AG08395 (cell line): ENCODE data around the gene IKBKE.

Experiments
- DNase-seq: peaks from one replicate; pipeline ENCODE4 v3.0.0; 2012; ENCODE audit warnings: mixed read lengths, low spot score

The IKBKE gene

GRCh38 chr1:206496131-206496793 is 26.0 kb downstream of the IKBKE start:
- no peak for DNase-seq

DNA sequence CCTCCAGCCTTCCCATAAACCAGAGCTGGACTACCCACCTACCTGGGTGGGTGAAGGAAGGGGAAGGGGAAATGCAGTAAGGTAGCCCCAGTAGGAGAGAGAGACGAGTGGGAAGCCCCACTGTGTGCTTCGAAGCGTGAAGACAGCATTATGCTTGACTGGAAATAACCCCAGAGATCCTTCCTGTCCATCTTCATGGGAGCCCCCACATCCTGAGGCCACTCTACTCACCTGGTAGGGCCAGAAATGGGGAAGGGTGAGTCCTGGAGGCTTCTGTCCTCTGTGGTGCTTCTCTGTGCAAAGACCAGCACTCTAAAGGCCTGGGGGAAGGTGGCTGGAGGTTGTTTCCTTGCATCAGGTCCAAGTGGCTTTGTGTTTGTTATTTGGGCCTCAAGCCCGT is 27.1 kb downstream of the IKBKE start:
- DNase-seq: no peak

- no peak for DNase-seq
Observed at GRCh38 chr1:206497774-206498173, 27.5 kb downstream of the IKBKE start.

DNA sequence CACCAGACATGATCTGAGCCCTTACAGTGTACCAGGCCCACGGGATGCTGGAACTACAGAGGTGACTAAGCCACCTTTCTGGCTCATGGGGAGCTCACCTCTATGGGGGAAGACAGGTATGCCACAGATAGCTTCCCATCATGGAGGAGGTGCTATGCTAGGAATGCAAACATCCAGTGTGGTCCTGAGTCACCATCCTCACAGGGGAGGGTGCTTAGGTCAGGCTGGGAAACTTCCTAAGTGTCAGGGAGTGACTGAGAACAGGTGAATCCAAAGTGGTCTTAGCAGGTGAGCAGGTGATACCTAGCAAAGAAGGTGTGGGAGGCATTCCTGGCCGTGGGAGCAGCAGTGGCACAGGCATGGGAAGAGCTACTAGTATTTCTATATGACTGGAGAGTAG is 28.4 kb downstream of the IKBKE start:
- no peak for DNase-seq

DNA sequence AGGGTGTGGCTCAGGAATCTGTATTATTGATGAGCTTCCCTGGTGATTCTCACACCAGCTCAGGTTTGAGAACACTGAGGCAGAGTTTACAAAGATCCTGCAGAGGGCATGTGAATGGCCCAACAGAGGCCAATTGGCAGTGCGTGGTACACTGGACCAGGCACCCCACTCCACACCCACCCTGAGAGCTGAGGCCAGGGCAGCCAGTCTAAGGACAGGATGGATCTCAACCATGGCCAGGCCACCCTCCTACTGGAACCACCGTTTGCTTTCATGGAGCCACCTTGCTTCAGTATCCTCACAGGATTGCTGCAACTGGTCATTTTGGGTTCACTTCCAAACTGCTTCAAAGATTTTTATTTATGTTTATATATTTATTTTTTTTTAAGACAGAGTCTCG is 29.8 kb downstream of the IKBKE start:
- DNase-seq: no peak

GRCh38 chr1:206501881-206502280 is 31.6 kb downstream of the IKBKE start:
- DNase-seq: no peak

GRCh38 chr1:206502403-206502802 is 32.1 kb downstream of the IKBKE start:
- DNase-seq: no peak

- no peak for DNase-seq
Observed at GRCh38 chr1:206502812-206503211, 32.5 kb downstream of the IKBKE start.

GRCh38 chr1:206503591-206504362 is 33.5 kb downstream of the IKBKE start:
- peak; percentile 93 for DNase-seq

DNA sequence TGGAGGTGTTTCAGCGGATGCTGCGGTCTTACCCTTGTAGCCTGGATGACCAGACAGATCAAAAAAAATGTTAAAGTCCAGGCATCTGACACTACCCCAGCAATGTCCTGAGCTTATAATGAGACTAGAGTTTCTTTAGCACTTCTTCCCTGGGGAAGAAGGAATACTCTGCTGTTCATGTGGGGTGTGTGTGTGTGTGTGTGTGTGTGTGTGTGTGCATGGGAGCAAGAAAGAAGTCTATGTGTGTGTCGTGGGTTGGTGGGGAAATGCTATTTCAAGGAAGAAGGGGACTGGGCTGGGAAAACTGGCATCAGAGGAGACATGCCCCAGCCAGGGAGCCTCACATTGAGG is 34.1 kb downstream of the IKBKE start:
- no peak for DNase-seq

- peak; percentile 48 for DNase-seq
Observed at GRCh38 chr1:206505702-206506355, 35.6 kb downstream of the IKBKE start.

GRCh38 chr1:206506405-206507283 is 36.4 kb downstream of the IKBKE start:
- DNase-seq: no peak

DNA sequence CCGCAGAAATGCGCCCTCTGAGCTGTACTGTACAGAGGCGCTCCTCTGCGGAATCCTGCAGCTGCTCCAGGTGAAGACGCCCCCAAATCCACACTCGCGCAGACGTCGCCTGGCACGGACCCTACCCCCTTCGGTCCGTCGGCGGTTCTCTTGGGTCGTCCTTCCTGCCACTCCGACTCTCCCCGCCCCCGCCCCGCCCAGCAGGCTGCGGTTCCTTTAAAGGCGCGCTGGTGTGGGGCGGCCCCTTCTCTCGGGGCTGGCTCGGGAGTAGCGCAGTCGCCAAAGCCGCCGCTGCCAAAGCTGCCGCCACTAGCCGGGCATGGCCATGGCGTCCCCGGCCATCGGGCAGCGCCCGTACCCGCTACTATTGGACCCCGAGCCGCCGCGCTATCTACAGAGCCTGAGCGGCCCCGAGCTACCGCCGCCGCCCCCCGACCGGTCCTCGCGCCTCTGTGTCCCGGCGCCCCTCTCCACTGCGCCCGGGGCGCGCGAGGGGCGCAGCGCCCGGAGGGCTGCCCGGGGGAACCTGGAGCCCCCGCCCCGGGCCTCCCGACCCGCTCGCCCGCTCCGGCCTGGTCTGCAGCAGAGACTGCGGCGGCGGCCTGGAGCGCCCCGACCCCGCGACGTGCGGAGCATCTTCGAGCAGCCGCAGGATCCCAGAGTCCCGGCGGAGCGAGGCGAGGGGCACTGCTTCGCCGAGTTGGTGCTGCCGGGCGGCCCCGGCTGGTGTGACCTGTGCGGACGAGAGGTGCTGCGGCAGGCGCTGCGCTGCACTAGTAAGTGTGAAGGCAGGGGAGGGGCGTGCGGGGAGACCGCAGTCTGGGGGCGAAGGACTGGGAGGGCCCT is 37.2 kb downstream of the IKBKE start, which contains the start of gene RASSF5:
Gene RASSF5 (plus strand): TSS at position 248 of the 846 bp plus-strand sequence. CDS start 72 bp downstream, at position 320.
- DNase-seq: peak; percentile 79

DNA sequence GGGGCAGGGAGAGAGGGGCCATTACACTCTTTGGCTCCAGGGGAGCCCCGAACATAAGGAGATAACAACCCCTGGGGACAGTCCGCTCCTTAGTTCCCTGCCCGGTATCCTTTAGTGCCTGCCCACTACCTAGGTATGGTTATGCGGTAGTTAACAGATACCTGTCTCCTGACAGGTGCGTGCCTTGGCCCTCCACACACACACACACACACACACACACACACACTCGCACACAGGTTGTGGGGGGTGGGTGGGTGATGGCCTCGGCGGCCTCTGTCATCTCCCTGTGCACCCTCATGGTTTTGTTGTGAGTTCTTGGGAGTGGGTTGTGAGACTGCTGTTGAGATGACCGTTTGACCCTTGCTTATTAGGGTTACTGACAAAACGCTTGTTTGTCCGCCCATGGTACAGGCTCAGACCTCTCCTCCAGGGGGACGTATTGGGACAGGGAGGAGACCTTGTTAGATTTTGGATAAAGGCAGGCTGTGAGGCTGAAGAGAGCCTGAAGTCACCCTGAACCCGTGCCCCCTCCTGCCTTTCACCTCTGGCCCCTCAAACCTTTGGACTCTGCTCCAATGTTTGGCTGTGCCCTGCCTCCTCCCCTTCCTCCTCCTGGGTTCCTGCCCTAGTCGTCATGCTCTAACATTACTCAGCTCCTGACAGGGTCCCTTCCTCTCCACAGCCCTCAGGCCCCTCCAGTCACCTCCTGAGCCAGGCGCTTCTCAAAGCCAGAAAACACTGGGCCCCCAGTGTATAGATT is 38.0 kb downstream of the IKBKE start:
- no peak for DNase-seq

GRCh38 chr1:206508956-206509355 is 38.7 kb downstream of the IKBKE start:
- peak; percentile 66 for DNase-seq

- no peak for DNase-seq
Observed at GRCh38 chr1:206509612-206510257, 39.5 kb downstream of the IKBKE start.

DNA sequence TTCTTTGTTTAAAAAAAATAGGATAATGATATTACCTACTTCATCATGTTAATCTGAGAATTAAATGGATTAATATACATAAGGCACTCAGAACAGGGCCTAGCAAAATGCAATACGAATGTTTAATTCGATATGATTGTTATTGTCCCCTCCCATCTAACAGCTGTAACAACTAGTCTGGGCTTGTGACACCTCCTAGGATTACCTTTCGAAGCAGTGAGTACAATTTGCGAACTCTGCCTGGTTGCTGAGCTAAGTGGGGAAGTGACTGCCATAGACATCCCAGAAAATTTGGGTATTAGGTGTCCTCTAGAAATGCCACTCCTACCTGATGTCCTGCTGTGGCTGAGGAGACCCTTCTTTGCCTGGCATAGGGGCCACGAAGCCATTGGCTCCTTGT is 40.1 kb downstream of the IKBKE start:
- DNase-seq: no peak

DNA sequence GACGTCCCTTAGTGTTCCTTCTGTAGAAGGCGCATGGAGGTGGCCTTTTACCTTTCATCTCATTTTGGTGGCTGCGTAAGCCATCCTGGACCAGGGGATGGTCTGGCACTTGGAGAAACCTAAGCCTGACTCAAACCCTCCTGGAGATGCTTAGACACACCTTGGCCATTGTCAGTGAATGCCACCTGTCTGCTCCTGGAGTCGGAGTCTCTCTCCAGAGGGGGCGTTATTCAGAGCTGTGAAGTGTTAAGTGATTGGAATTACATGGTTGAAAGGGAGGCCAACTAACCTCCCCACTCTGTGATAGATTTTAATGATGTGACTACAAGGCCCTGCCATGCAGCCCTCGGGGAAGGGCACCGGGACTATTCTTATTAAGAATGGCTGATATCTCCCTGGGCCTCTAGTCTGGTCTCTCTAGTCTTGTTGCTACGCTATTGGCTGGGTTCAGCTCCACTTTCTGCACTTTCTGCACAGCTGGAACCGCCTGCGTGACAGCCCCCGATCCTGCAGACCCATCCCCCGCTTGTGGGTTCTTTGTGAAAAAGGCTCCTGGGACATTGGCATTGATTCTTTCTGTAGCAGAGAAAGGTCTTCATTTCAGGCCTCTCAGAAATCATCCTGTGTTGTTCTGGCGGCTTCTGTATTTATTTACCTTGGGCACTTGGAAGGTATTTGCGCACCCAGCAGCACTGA is 41.2 kb downstream of the IKBKE start:
- DNase-seq: no peak
